ENCODE data around the gene SLC39A9. TPM values are rescaled to one million over a fixed set of nuclear protein-coding genes. Genes with fewer than 3 reads are reported as not detected.

The SLC39A9 gene
- total and polyA plus RNA-seq, 4 donors, result 28.7 to 140 (median 43.1) TPM

- no peak for DNase-seq (ENCODE audit: low spot score)
- no peaks in the 10 kb centered on the region for H3K9me3 ChIP-seq (ENCODE audit: control insufficient read depth in 4 of 4, low read length in 3 of 4)
- H3K27me3 ChIP-seq (ENCODE audit: control insufficient read depth in 4 of 4, insufficient read depth in 4 of 4, low read length in 3 of 4), result peaks cover 0 to 7% (median 1%) of the 10 kb centered on the region in 4 donors
- no peak overlapping the region for H3K9ac ChIP-seq (ENCODE audit: low read depth in 1 of 2, low read length in 2 of 2)
- peaks cover 10 to 17% (median 15%) of the 10 kb centered on the region in 4 donors for H3K4me1 ChIP-seq (ENCODE audit: control insufficient read depth in 4 of 4, insufficient read depth in 4 of 4, low read length in 3 of 4)
- WGBS, result 5% methylated on average over 54 of the region's 54 CpGs
- TF ChIP-seq RAD21 (IDR thresholded peaks at IDR 0.05) (no peak), ZBTB33 (IDR thresholded peaks at IDR 0.05) (no peak), ATF3 (IDR thresholded peaks at IDR 0.05) (no peak), TAF1 (conservative IDR thresholded peaks at IDR 0.05) (no peak), SP1 (IDR thresholded peaks at IDR 0.05) (no peak), REST (IDR thresholded peaks at IDR 0.05) (no peak), EGR1 (IDR thresholded peaks at IDR 0.05; ENCODE audit: low read depth in 2 of 2) (no peak), CTCF (IDR thresholded peaks at IDR 0.05; ENCODE audit: low read depth, low read length, missing input control) (no peak), MAX (IDR thresholded peaks at IDR 0.05) (no peak), HNF4G (IDR thresholded peaks at IDR 0.05) (no peak), YY1 (IDR thresholded peaks at IDR 0.05) (no peak), HNF4A (conservative IDR thresholded peaks at IDR 0.05) (no peak), GABPA (IDR thresholded peaks at IDR 0.05 in 1 of 2, conservative IDR thresholded peaks at IDR 0.05 in 1 of 2) (no peak), RXRA (IDR thresholded peaks at IDR 0.05) (no peak), FOXA2 (IDR thresholded peaks at IDR 0.05) (no peak), NR2F2 (IDR thresholded peaks at IDR 0.05) (no peak), JUND (IDR thresholded peaks at IDR 0.05) (no peak), FOXA1 (IDR thresholded peaks at IDR 0.05) (no peak)
- H3K36me3 ChIP-seq (ENCODE audit: control insufficient read depth in 4 of 4, insufficient read depth in 3 of 4, low read depth in 1 of 4, low read length in 3 of 4), result no peaks in the 10 kb centered on the region
- H3K4me3 ChIP-seq (ENCODE audit: low read depth in 1 of 3, low read length in 3 of 3), result peak overlapping the region in 2 of 3 donors; percentile 43
- H3K27ac ChIP-seq (ENCODE audit: low read depth in 1 of 2, low read length in 2 of 2), result no peak overlapping the region
These were observed 85.4 kb downstream of the SLC39A9 start for GRCh38 chr14:69483765-69484443.

Measured in liver (tissue), 9 donors.